Daoy (cell line): ENCODE measurements around the gene FAM174B. TPM values are rescaled to one million over a fixed set of nuclear protein-coding genes. Genes with fewer than 3 reads are reported as not detected.

Source experiments
- DNase-seq: peaks from one replicate; pipeline ENCODE4 v3.0.0-alpha.2; 2015; ENCODE audit warnings: low read depth
- total RNA-seq: library from RNA; depleted of rRNA; stranded (reverse); fragments of >200 nt; shearing (Covaris generic); gene quantifications from 2 replicates; pipeline ENCODE4 v1.2.3, GENCODE V29; 2014; rRNA removed

The FAM174B gene
- total RNA-seq, 1 experiment from 2014 or later: 3.4 TPM

- DNase-seq: no peak
These were observed 83.8 kb downstream of the FAM174B start for GRCh38 chr15:92571824-92572223.

GRCh38 chr15:92570391-92570790 lies 85.2 kb downstream of the FAM174B start:
- DNase-seq: no peak

- DNase-seq: no peak
These were observed 85.8 kb downstream of the FAM174B start for GRCh38 chr15:92569778-92570177.

Other genes with a start within 250 kb of the FAM174B start
- gene CHD2, start 244.5 kb upstream of the FAM174B start, total RNA-seq: 26.3 and 45.7 TPM in 2 replicates